MM.1S (cell line): Measurements from ENCODE around the gene ARF1.

Source experiments
- DNase-seq: peaks from one replicate; pipeline ENCODE4 v3.0.0-alpha.2; 2015
- H2AFZ ChIP-seq: fragments of 300-600 bp; sonication (generic); 2 replicates; pipeline ENCODE4 v1.6.0; 2016; ENCODE audit warnings: antibody characterized with exemption, low read length
- H3F3A ChIP-seq: fragments of 300-600 bp; sonication (generic); 2 replicates; pipeline ENCODE4 v1.6.1; 2016; ENCODE audit warnings: mild to moderate bottlenecking, antibody characterized with exemption, low read length, moderate library complexity, mixed read lengths; ENCODE audit not compliant: insufficient read depth
- H3K27ac ChIP-seq: fragments of 300-600 bp; sonication (generic); 2 replicates; pipeline ENCODE4 v1.5.1; 2016; ENCODE audit warnings: mild to moderate bottlenecking, low read length
- H3K27me3 ChIP-seq: fragments of 300-600 bp; sonication (generic); replicated peaks from 2 replicates; pipeline ENCODE4 v1.6.0; 2016; ENCODE audit warnings: low read length; ENCODE audit not compliant: insufficient read depth
- H3K36me3 ChIP-seq: fragments of 300-600 bp; sonication (generic); replicated peaks from 2 replicates; pipeline ENCODE4 v1.6.1; 2016; ENCODE audit warnings: mild to moderate bottlenecking, low read length, mixed read lengths; ENCODE audit not compliant: insufficient read depth
- H3K4me1 ChIP-seq: fragments of 300-600 bp; sonication (generic); 2 replicates; pipeline ENCODE4 v1.6.1; 2016; ENCODE audit warnings: low read length, mixed read lengths
- H3K4me2 ChIP-seq: fragments of 300-600 bp; sonication (generic); 2 replicates; pipeline ENCODE4 v1.6.0; 2016; ENCODE audit warnings: low read depth, low read length
- H3K4me3 ChIP-seq: fragments of 300-600 bp; sonication (generic); 2 replicates; pipeline ENCODE4 v1.5.1; 2016; ENCODE audit warnings: low read length, mixed read lengths
- H3K79me2 ChIP-seq: fragments of 300-600 bp; sonication (generic); 2 replicates; pipeline ENCODE4 v1.6.1; 2016; ENCODE audit warnings: mixed run types, low read length, mixed read lengths
- H3K9ac ChIP-seq: fragments of 300-600 bp; sonication (generic); 2 replicates; pipeline ENCODE4 v1.6.1; 2016; ENCODE audit warnings: low read length, mixed read lengths
- H3K9me2 ChIP-seq: fragments of 300-600 bp; sonication (generic); replicated peaks from 2 replicates; pipeline ENCODE4 v1.6.1; 2016; ENCODE audit warnings: mild to moderate bottlenecking, low read length, mixed read lengths; ENCODE audit not compliant: insufficient read depth
- H3K9me3 ChIP-seq: fragments of 300-600 bp; sonication (generic); replicated peaks from 2 replicates; pipeline ENCODE4 v1.6.1; 2016; ENCODE audit warnings: mild to moderate bottlenecking, low read length, mixed read lengths; ENCODE audit not compliant: insufficient read depth
- H4K20me1 ChIP-seq: fragments of 300-600 bp; sonication (generic); 2 replicates; pipeline ENCODE4 v1.6.1; 2016; ENCODE audit warnings: mild to moderate bottlenecking, low read length, moderate library complexity, mixed read lengths; ENCODE audit not compliant: insufficient read depth
- EZH2 ChIP-seq: fragments of 300-600 bp; sonication (generic); optimal IDR thresholded peaks from 2 replicates; pipeline ENCODE3; 2017; ENCODE audit warnings: low read depth, mild to moderate bottlenecking, antibody characterized with exemption, low read length, mixed read lengths
- EZH2phosphoT487 ChIP-seq: fragments of 300-600 bp; sonication (generic); IDR thresholded peaks from 2 replicates; pipeline ENCODE4 v1.6.1; 2018; ENCODE audit warnings: antibody characterized with exemption, low read length
- TF ChIP-seq, protein P1 (sequence below): fragments of 300-600 bp; sonication (generic); IDR thresholded peaks from 2 replicates; pipeline ENCODE4 v1.5.1; 2016; ENCODE audit warnings: antibody characterized with exemption, low read length, mixed read lengths

The ARF1 gene

DNA sequence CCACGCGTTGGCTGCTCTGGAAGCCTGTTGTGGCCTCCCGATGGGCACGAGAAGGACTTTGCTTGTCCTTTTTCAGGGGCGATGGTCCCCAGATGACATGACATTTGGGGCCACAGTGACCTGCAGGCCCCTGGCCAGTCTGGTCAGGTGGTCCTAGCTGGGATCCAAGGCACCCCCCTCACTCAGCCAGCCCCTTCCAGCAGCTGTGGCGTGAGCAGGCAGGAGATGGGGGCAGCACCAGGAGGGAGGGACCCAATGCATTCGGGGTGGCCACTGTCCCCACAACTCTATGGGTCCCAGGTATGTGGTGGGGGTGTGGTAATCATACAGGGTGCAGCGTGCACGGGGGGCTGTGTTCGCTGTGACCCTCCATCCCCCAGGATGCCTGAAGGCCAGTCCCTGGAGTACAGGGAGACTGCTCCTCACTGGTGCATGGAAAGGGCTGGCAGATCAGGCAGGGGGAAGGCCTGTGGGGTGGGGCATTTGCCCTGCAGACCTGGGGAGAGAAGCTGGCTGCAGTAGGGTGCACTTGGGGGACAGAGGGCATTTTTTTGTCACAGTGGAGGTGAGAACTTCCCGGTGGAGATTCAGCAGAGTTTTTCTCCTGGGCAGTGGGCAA lies 44.0 kb upstream of the ARF1 start:
- Histone ChIP-seq H4K20me1 (no peaks in the 10 kb centered on the region), H3K9me2 (no peaks in the 10 kb centered on the region), H3K36me3 (no peaks in the 10 kb centered on the region), H3K9ac (no peak overlapping the region), H3K79me2 (no peaks in the 10 kb centered on the region), H3K27me3 (peaks cover 8% of the 10 kb centered on the region; the same call in 1 of the 2 replicates), H3F3A (no peaks in the 10 kb centered on the region), H2AFZ (no peak overlapping the region), H3K4me1 (no peaks in the 10 kb centered on the region), H3K4me2 (no peak overlapping the region), H3K4me3 (no peak overlapping the region), H3K9me3 (no peaks in the 10 kb centered on the region), H3K27ac (no peak overlapping the region)
- DNase-seq = no peak
- no peak for TF ChIP-seq EZH2phosphoT487
- TF ChIP-seq, protein P1, sequence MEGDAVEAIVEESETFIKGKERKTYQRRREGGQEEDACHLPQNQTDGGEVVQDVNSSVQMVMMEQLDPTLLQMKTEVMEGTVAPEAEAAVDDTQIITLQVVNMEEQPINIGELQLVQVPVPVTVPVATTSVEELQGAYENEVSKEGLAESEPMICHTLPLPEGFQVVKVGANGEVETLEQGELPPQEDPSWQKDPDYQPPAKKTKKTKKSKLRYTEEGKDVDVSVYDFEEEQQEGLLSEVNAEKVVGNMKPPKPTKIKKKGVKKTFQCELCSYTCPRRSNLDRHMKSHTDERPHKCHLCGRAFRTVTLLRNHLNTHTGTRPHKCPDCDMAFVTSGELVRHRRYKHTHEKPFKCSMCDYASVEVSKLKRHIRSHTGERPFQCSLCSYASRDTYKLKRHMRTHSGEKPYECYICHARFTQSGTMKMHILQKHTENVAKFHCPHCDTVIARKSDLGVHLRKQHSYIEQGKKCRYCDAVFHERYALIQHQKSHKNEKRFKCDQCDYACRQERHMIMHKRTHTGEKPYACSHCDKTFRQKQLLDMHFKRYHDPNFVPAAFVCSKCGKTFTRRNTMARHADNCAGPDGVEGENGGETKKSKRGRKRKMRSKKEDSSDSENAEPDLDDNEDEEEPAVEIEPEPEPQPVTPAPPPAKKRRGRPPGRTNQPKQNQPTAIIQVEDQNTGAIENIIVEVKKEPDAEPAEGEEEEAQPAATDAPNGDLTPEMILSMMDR = no peak
- TF ChIP-seq EZH2 = no peak

DNA sequence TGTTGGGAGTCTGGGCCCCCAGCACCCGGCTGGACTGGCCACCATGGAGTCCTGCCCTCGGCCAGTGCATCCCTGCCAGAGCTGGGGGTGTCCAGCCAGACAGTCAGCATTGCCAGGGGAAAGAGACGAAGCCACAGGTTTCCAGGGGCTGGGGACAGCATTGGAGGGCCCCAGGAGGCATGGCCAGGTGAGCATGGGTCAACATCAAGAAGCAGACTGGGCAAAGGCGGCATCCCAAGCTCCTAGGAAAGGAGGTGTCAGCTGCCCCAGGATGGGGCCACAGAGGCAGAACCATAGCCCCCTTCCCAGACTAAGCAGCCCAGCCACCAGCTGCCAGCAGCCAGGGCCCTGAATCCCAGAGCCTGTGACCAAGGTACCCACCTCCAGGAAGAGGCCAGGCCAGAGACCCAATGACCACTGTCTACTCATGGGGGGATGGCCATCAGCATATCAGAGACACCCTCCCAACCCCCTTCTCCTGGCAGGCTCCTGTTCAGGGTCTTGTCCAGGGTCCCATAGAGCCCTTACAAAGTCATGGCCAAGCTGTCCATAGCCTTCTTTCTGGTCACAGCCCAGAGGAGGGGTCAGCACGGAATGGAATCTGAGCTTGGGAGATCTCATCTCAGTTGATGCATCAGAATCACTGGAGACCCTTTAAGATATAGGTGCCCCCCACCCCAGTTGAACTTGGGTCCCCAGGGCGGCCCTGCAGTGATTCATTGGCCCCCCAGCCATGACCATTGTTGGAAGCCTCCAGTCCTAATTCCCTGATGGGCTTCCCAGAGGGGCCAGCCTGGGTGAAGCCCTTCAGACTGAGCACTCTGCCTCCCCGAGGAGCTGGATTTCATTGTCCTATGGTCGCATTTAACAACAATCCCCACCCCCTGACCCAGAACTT lies 43.3 kb upstream of the ARF1 start:
- Histone ChIP-seq H4K20me1 (no peaks in the 10 kb centered on the region), H3K4me1 (no peaks in the 10 kb centered on the region), H2AFZ (no peak overlapping the region), H3F3A (no peaks in the 10 kb centered on the region), H3K36me3 (no peaks in the 10 kb centered on the region), H3K9me3 (no peaks in the 10 kb centered on the region), H3K9ac (no peak overlapping the region), H3K4me2 (no peak overlapping the region), H3K79me2 (no peaks in the 10 kb centered on the region), H3K27ac (no peak overlapping the region), H3K27me3 (peaks cover 10% of the 10 kb centered on the region; the same call in 1 of the 2 replicates), H3K9me2 (no peaks in the 10 kb centered on the region), H3K4me3 (no peak overlapping the region)
- no peak for TF ChIP-seq EZH2phosphoT487
- TF ChIP-seq, protein P1 = no peak
- no peak for TF ChIP-seq EZH2
- DNase-seq = no peak

DNA sequence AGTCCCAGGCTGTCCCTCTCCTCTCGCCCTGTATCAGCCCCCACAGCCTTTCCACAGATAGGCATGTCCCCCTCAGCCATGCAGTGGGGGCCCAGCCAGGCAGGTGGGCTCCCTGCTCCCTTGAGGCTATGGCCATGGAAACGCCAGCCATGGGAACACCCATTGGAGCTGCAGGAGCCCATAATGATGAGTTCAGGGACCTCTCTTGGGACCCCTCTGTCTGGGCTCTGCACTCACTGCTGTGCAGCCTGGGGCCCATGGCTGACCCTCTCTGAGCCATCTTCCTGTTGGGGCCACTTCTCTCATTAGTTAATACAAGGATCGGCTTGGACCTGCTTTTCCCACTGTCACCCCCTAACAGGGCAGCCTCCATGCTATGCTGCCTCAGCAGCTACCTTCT lies 42.5 kb upstream of the ARF1 start:
- Histone ChIP-seq H3K27ac (no peak overlapping the region), H3K4me3 (no peak overlapping the region), H3K9me3 (no peaks in the 10 kb centered on the region), H3K9ac (no peak overlapping the region), H3K9me2 (no peaks in the 10 kb centered on the region), H3K4me2 (no peak overlapping the region), H4K20me1 (no peaks in the 10 kb centered on the region), H3K27me3 (peaks cover 17% of the 10 kb centered on the region; the same call in 1 of the 2 replicates), H2AFZ (no peak overlapping the region), H3K79me2 (no peaks in the 10 kb centered on the region), H3K36me3 (no peaks in the 10 kb centered on the region), H3F3A (no peaks in the 10 kb centered on the region), H3K4me1 (no peaks in the 10 kb centered on the region)
- TF ChIP-seq EZH2 = no peak
- no peak for TF ChIP-seq EZH2phosphoT487
- TF ChIP-seq, protein P1 = no peak
- DNase-seq = no peak
